Stimulated activated CD4-positive, alpha-beta T cell treated with anti-CD3 and anti-CD28 coated beads, Interleukin-15, amount 100 ng/mL, for 48 hours (primary cell): Measurements from ENCODE around the gene ITM2B.

Experiments used
- DNase-seq, 2 donors: peaks; one replicate each; pipeline ENCODE4 v3.0.0-alpha.2; 2020; ENCODE audit warnings: low read depth in 2 of 2

The ITM2B gene

GRCh38 chr13:48258430-48258829 lies 25.4 kb downstream of the ITM2B start:
- no peak for DNase-seq

- DNase-seq = no peak
These were observed 28.0 kb downstream of the ITM2B start for GRCh38 chr13:48260970-48261369.

- no peak for DNase-seq
These were observed 30.2 kb downstream of the ITM2B start for GRCh38 chr13:48263196-48263595.

GRCh38 chr13:48264058-48264457 lies 31.1 kb downstream of the ITM2B start:
- no peak for DNase-seq

GRCh38 chr13:48265217-48265815 lies 32.3 kb downstream of the ITM2B start:
- DNase-seq = peak in 1 of 2 donors; percentile 4

GRCh38 chr13:48266150-48266549 lies 33.1 kb downstream of the ITM2B start:
- no peak for DNase-seq

GRCh38 chr13:48266701-48267639 lies 34.0 kb downstream of the ITM2B start:
- no peak for DNase-seq

GRCh38 chr13:48268019-48268418 lies 35.0 kb downstream of the ITM2B start:
- no peak for DNase-seq

- DNase-seq = no peak
These were observed 40.3 kb downstream of the ITM2B start for GRCh38 chr13:48273346-48273745.

GRCh38 chr13:48275507-48275906 lies 42.5 kb downstream of the ITM2B start:
- DNase-seq = no peak

- no peak for DNase-seq
These were observed 45.8 kb downstream of the ITM2B start for GRCh38 chr13:48278806-48279205.

- DNase-seq = no peak
These were observed 48.5 kb downstream of the ITM2B start for GRCh38 chr13:48281556-48281955.

- no peak for DNase-seq
These were observed 58.7 kb downstream of the ITM2B start for GRCh38 chr13:48291730-48292129.

GRCh38 chr13:48292650-48293049 lies 59.6 kb downstream of the ITM2B start:
- no peak for DNase-seq

- no peak for DNase-seq
These were observed 61.6 kb downstream of the ITM2B start for GRCh38 chr13:48294653-48295052.

GRCh38 chr13:48295271-48295670 lies 62.3 kb downstream of the ITM2B start:
- DNase-seq = no peak

GRCh38 chr13:48296528-48296927 lies 63.5 kb downstream of the ITM2B start:
- no peak for DNase-seq

GRCh38 chr13:48297131-48297786 lies 64.3 kb downstream of the ITM2B start:
- no peak for DNase-seq

- no peak for DNase-seq
These were observed 66.6 kb downstream of the ITM2B start for GRCh38 chr13:48299591-48299990.

GRCh38 chr13:48302871-48303358 lies 69.9 kb downstream of the ITM2B start:
- DNase-seq = no peak

GRCh38 chr13:48303359-48304142 lies 70.5 kb downstream of the ITM2B start, which contains the start of gene RB1:
TSS of gene RB1 (plus strand) at chr13:48303751. CDS start at chr13:48303913, 162 bp downstream.
- DNase-seq = peak; percentile 81 to 89
